ENCODE data around the gene IFT52. TPM values are rescaled to one million over a fixed set of nuclear protein-coding genes. Genes with fewer than 3 reads are reported as not detected.

IFT52 gene
- total RNA-seq, 1 experiment from 2014 or later = 46.4 TPM

GRCh38 chr20:43680981-43681380 lies 90.2 kb downstream of the IFT52 start:
- CTCF ChIA-PET = no interaction called here
- H3K36me3 ChIP-seq (ENCODE audit: low read depth) = 0 out of 2 replicates have a peak, but pooled peaks cover 9% of the 10 kb centered on the region
- no peak overlapping the region for H2AFZ ChIP-seq
- TF ChIP-seq EZH2 (IDR thresholded peaks at IDR 0.05; ENCODE audit: low read depth) = no peak
- TF ChIP-seq, protein P1, sequence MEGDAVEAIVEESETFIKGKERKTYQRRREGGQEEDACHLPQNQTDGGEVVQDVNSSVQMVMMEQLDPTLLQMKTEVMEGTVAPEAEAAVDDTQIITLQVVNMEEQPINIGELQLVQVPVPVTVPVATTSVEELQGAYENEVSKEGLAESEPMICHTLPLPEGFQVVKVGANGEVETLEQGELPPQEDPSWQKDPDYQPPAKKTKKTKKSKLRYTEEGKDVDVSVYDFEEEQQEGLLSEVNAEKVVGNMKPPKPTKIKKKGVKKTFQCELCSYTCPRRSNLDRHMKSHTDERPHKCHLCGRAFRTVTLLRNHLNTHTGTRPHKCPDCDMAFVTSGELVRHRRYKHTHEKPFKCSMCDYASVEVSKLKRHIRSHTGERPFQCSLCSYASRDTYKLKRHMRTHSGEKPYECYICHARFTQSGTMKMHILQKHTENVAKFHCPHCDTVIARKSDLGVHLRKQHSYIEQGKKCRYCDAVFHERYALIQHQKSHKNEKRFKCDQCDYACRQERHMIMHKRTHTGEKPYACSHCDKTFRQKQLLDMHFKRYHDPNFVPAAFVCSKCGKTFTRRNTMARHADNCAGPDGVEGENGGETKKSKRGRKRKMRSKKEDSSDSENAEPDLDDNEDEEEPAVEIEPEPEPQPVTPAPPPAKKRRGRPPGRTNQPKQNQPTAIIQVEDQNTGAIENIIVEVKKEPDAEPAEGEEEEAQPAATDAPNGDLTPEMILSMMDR (conservative IDR thresholded peaks at IDR 0.05) = no peak
- H3K9me2 ChIP-seq (ENCODE audit: insufficient read depth) = no peaks in the 10 kb centered on the region
- no peaks in the 10 kb centered on the region for H3K9me3 ChIP-seq (ENCODE audit: insufficient read depth, low read depth)
- H3K27me3 ChIP-seq (ENCODE audit: insufficient read depth, low read depth) = no peaks in the 10 kb centered on the region
- no peak overlapping the region for H3K4me2 ChIP-seq
- BruUV-seq (replicated peaks) = no TSS peak
- H4K20me1 ChIP-seq (ENCODE audit: insufficient read depth) = no peaks in the 10 kb centered on the region
- POLR2A ChIA-PET (ENCODE audit: unreplicated experiment) = no interaction called here
- H3K27ac ChIP-seq = no peak overlapping the region
- no peak overlapping the region for H3K4me3 ChIP-seq
- intact Hi-C loops (cut with micrococcal nuclease; ENCODE audit: unreplicated experiment) = no loop called here
- H3K4me1 ChIP-seq (replicated peaks; ENCODE audit: insufficient read depth) = no peaks in the 10 kb centered on the region
- no peak for DNase-seq
- H3K79me2 ChIP-seq (ENCODE audit: low read depth) = 0 out of 2 replicates have a peak, but pooled peaks cover 7% of the 10 kb centered on the region
- 0 out of 2 replicates have a peak, but pooled peaks cover 6% of the 10 kb centered on the region for H3F3A ChIP-seq (ENCODE audit: insufficient read depth, low read depth)

DNA sequence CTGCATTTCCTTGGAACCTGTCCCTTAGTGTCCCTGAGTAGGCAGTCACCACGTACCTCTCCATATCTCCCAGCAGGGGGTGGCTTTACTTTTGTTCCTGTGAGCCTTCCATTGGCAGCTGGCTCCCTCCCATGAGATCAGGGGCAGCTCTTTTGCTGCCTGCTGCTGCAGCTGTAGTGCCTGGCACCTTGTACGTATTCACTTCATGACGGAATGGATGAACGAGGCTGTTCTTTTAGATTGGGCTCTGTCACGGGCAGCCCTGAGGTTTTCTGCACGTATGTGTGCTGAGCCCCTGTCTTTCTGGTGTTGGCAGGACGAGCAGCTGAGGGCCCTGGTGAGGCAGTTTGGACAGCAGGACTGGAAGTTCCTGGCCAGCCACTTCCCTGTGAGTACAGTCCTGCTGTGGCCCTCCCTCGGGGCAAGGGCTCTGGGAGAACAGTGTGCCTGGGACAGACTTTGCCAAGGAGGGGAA lies 90.8 kb downstream of the IFT52 start:
- no peaks in the 10 kb centered on the region for H3K9me3 ChIP-seq (ENCODE audit: insufficient read depth, low read depth)
- DNase-seq = no peak
- no peak overlapping the region for H2AFZ ChIP-seq
- no peak overlapping the region for H3K4me3 ChIP-seq
- CTCF ChIA-PET = no interaction called here
- 0 out of 2 replicates have a peak, but pooled peaks cover 6% of the 10 kb centered on the region for H3F3A ChIP-seq (ENCODE audit: insufficient read depth, low read depth)
- no peaks in the 10 kb centered on the region for H3K27me3 ChIP-seq (ENCODE audit: insufficient read depth, low read depth)
- no peaks in the 10 kb centered on the region for H4K20me1 ChIP-seq (ENCODE audit: insufficient read depth)
- intact Hi-C loops (cut with micrococcal nuclease; ENCODE audit: unreplicated experiment) = no loop called here
- H3K4me2 ChIP-seq = no peak overlapping the region
- no peak overlapping the region for H3K27ac ChIP-seq
- POLR2A ChIA-PET (ENCODE audit: unreplicated experiment) = interaction anchor here (0.6 kb wide), 1 partner anchor 1198 kb away, joined by 5 read pairs; no protein-coding TSS in a partner anchor
- no TSS peak for BruUV-seq (replicated peaks)
- 0 out of 2 replicates have a peak, but pooled peaks cover 9% of the 10 kb centered on the region for H3K36me3 ChIP-seq (ENCODE audit: low read depth)
- 0 out of 2 replicates have a peak, but pooled peaks cover 7% of the 10 kb centered on the region for H3K79me2 ChIP-seq (ENCODE audit: low read depth)
- no peak for TF ChIP-seq EZH2 (IDR thresholded peaks at IDR 0.05; ENCODE audit: low read depth)
- TF ChIP-seq, protein P1 (conservative IDR thresholded peaks at IDR 0.05) = no peak
- no peaks in the 10 kb centered on the region for H3K4me1 ChIP-seq (replicated peaks; ENCODE audit: insufficient read depth)
- H3K9me2 ChIP-seq (ENCODE audit: insufficient read depth) = no peaks in the 10 kb centered on the region

GRCh38 chr20:43681991-43682410 lies 91.3 kb downstream of the IFT52 start:
- Histone ChIP-seq H2AFZ (no peak overlapping the region), H3K4me1 (replicated peaks; ENCODE audit: insufficient read depth) (no peaks in the 10 kb centered on the region), H3K27me3 (ENCODE audit: insufficient read depth, low read depth) (no peaks in the 10 kb centered on the region), H3K9me3 (ENCODE audit: insufficient read depth, low read depth) (no peaks in the 10 kb centered on the region), H3K4me2 (no peak overlapping the region), H3F3A (ENCODE audit: insufficient read depth, low read depth) (0 out of 2 replicates have a peak, but pooled peaks cover 6% of the 10 kb centered on the region), H3K4me3 (no peak overlapping the region), H3K79me2 (ENCODE audit: low read depth) (0 out of 2 replicates have a peak, but pooled peaks cover 4% of the 10 kb centered on the region), H3K27ac (no peak overlapping the region), H4K20me1 (ENCODE audit: insufficient read depth) (no peaks in the 10 kb centered on the region), H3K36me3 (ENCODE audit: low read depth) (0 out of 2 replicates have a peak, but pooled peaks cover 9% of the 10 kb centered on the region), H3K9me2 (ENCODE audit: insufficient read depth) (no peaks in the 10 kb centered on the region)
- TF ChIP-seq, protein P1 (conservative IDR thresholded peaks at IDR 0.05) = no peak
- TF ChIP-seq EZH2 (IDR thresholded peaks at IDR 0.05; ENCODE audit: low read depth) = no peak
- ChIA-PET POLR2A (ENCODE audit: unreplicated experiment) (interaction anchor here (0.6 kb wide), 1 partner anchor 1198 kb away, joined by 5 read pairs; no protein-coding TSS in a partner anchor), CTCF (no interaction called here)
- DNase-seq = no peak
- intact Hi-C loops (cut with micrococcal nuclease; ENCODE audit: unreplicated experiment) = no loop called here
- BruUV-seq (replicated peaks) = no TSS peak

Measured in PC-9 (cell line).